Stimulated activated CD8-positive, alpha-beta memory T cell treated with anti-CD3 and anti-CD28 coated beads, Interleukin-2, amount 100 ng/mL, for 48 hours (primary cell): Measurements from ENCODE around the gene CFAP251.
"Not testable (repeated sequence)": the region's sequence is repeated elsewhere in the genome, so short reads cannot be mapped to it uniquely, and the experiment has no call there.

Source experiments
- DNase-seq, 2 donors: peaks; one replicate each; pipeline ENCODE4 v3.0.0-alpha.2; 2020; ENCODE audit warnings: low read depth in 2 of 2

CFAP251 gene

DNA sequence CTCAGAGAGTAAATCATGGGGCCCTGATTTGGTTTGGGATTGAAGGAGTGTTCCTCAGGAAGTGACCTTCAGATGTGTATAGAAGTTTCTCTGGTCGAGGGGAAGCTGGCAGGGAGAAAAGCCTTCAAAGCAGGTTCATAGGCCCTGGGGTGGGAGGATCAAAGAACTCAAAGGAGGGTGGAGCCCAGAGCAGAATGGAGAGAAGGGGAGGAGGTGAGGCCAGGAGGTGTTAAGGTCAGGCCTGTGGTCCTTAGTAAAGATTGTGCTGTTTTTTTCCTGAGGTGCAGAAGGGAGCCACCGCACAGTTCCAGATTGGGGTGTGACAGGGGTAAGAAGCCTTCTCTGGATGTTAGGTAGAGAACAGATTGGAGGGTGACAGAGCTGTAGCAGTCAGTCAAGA, 9.7 kb upstream of the CFAP251 start:
- no peak for DNase-seq

DNA sequence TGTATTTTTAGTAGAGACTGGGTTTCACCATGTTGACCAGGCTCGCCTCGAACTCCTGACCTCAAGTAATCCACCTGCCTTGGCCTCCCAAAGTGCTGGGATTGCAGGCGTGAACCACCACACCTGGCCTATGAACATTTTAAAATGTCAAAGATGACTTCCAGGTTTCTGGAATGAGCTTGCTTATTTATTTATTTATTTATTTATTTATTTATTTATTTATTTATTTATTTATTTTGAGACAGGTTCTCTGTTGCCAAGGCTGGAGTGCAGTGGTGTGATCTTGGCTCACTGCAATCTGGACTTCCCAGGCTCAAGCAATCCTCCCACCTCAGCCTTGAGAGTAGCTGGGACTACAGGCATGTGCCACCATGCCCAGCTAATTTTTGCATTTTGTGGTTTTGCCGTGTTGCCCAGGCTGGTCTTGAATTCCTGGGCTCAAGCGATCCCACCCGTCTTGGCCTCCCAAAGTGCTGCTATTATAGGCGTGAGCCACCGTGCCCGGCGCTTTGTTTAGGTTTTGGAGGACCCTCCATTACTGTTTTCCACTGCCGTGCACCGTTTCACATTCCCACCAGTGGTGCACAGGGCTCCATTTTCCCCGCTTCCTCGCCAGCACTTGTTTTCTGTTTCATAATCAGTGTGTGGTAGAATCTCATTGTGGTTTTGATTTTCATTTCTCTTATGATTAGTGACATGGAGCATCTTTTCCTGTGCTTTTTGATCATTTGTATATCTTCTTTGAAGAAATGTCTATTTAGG, 6.4 kb upstream of the CFAP251 start:
- DNase-seq: no peak

DNA sequence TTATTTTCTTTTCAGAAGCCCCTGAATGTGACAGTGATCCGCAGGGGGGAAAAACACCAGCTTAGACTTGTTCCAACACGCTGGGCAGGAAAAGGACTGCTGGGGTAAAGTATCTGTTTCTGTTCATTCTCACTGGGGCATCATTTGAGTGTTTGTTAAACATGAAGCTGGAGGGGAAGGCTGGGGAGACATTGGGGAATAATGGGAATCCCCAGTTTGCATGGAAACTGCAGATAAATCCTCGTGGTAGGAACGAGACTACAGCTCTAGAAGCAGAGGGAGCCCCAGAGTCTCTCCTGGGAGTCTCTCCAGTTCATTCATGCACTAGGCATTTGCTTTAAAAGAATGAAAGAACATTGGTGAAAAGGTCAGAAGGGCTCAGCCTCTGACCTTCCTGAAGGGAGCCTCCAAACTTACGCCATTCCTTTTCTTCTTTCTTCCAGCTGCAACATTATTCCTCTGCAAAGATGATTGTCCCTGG, 2.5 kb upstream of the CFAP251 start:
- DNase-seq: no peak

DNA sequence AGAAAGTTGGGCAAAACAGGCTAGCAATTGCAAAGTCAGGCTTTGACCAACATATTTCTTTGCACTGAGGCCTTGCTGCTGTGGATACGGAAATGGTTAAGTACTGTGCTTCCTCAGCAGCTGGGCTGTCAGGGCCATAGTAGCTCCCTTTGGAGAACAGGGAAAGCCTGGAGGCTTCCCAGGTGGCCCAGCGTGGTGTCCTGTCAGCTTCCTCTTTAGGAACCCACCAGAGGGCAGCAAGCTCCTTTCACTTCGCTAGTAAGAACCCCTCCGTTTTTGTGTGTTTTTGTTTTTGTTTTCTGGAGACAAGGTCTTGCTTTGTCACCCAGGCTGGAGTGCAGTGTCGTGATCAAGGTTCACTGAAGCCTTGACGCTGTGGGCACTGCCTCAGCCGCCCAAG, 1.7 kb upstream of the CFAP251 start:
- no peak for DNase-seq

DNA sequence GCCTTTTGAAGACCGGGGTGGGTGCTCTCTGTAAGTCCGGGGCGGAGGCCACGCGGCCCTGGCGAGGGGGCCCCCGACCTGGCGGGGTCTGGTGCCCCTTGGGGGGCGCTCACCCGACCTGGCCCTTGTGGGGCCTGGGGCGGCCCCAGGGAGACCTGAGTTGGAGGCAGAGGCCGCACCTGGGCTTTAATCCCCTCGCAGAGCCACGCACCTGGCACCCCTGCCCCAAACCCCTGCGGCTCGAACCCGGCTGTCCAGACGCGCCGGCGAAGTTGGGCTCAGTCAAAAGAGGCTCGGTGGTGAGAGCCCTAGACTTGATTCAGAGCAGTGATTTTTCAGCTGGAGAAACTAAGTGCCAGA, 267 bp downstream of the CFAP251 start:
- DNase-seq: no peak

DNA sequence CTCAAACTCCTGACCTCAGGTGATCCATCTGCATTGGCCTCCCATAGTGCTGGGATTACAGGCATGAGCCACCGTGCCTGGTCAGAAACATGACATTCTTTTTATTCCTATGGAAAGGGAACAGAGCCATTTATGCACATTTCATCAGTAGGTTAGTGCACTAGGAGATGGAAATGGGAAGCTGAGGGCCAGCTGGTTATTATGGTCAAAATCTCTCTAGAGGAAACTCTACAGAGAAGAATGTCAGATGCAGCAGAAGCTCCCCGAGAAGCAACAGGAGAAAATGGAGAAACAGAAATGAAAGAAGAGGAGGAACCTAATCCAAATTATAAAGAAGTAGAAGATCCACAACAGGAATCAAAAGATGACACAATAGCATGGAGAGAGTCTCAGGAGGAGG, 2.7 kb downstream of the CFAP251 start:
- no peak for DNase-seq

DNA sequence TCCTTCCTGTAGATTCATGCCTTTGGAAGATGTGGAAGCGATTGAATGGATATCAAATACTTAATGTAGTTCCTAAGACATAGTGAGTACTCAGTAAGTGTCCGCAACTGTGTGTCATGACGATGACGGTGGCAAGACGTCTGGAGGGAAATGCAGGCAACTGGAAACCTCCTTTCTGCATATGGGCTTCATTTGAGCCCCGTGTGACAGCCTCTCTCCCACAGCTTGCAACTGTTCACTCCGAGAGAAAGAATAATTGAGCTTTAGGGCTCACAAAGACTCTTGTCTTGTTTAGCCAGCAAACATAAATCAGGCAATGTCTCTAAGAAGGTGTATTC, 6.9 kb downstream of the CFAP251 start:
- no peak for DNase-seq

DNA sequence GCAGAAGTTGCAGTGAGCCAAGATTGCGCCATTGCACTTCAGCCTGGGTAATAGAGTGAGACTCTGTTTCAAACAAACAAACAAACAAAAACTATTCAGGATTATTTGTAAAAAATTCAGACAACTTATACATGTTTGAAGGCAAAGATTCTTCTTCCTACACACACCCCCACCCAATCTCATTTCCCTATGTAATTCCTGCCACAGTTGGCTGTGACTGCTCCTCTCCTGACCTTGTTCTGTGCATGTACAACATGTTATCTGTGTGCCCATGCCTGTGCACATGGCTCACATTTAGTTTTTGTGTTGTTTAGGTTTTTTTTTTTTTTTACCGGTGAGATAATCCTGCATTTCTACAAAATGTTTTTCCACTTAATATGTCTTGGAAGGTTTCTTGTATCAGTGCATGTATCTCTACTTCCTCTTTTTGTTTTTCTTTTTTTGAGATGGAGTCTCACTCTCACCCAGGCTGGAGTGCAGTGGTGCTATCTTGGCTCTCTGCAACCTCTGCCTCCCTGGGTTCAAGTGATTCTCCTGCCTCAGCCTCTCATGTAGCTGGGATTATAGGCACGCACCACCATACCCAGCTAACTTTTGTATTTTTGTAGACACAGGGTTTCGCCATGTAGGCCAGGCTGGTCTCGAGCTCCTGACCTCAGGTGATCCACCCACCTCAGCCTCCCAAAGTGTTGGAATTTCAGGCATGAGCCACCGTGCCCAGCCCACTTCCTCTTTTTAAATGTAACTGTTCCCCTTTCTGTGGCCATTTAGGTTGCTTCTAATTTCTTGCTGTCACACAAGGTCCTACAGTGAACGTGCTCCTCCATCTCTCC, 8.7 kb downstream of the CFAP251 start:
- no peak for DNase-seq

DNA sequence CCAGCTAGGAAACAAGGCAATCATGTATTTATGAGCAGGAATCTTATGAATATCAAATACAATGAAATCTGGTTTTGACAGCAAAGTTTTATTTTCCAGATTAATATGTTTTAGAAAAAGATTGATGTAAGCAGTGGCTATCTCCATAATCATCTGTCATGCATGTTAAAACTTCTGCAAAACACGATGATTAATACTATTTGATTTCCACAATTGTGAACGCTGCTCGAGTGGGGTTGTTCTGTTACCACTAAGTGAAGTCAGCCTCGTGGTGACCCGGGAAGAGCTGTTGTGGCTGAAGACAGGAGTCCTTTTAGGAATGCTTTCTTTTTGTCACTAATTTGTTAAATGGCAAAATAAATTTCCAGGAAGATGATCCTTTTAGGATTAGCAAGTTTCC, 9.4 kb downstream of the CFAP251 start:
- no peak for DNase-seq

DNA sequence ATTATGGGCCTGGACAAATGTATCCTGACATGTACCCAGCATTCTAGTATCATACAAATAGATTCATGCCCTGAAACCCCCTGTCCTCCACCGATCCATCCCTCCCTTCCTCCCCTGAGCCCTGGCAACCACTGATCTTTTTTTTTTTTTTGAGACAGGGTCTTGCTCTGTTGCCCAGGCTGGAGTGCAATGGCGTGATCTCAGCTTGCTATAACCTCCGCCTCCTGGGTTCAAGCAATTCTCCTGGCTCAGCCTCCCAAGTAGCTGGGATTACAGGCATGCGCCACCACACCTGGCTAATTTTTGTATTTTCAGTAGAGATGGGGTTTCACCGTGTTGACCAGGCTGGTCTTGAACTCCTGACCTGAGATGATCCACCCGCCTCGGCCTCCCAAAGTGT, 11.2 kb downstream of the CFAP251 start:
- DNase-seq: not testable (repeated sequence)

DNA sequence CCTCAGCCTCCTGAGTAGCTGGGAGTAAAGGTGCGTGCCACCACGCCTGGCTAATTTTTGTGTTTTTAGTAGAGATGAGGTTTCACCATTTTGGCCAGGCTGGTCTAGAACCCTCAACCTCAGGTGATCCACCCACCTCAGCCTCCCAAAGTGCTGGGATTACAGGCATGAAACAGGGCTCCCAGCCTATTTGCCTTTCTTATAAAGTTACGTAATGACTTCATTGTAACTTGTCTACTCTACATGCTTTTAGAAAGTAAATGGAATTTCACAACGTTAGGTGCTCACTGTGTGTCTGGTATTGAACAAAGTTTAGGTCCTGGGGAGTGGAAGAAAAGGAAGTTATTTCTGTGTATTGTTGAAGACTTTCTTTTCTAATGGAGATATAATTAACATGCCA, 12.5 kb downstream of the CFAP251 start:
- no peak for DNase-seq

DNA sequence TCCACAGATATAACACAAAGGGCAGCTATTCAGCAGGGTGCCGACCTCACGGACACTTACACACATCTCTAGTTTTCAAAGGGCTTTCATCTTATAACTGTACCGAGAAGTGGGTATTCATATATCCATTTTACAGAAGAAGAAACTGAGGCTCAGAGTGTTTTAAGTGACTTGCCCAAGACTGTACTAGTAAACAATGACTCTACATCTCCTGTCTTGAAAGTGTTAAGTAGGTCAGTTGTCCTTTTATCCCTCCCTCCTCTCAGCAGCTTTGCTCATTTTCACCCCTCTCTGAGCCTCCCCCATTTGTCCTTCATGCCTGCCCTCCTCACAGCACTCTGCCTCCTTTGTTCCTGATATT, 13.8 kb downstream of the CFAP251 start:
- DNase-seq: no peak

DNA sequence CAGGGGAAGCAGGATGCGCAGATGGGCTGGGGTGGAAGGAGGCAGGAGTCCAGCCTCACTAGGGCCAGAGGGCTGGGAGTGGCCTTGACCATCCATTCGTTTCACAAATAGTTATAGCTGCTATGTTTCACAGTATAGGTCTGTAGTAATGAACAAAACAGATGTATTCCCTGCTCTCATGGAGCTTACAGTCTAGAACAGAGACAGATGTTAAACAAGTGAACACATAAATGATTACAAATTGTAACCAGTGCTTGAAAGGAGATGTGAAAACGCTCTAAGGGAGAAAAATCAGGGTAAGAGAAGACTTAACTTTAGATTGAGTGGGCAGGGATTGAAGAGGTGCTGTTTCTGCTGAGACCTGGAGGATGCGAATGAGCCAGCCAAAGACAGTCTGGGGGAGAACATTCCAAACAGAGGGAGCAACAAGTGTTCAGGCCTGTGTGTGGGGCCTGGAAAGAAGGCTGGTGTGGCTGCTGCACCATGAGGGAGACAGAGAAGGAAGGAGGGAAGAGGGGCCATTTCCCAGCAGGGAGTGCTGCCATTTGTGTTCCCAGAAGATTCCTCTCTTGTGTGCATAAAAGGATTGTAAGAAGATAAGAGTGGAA, 14.6 kb downstream of the CFAP251 start:
- DNase-seq: no peak

DNA sequence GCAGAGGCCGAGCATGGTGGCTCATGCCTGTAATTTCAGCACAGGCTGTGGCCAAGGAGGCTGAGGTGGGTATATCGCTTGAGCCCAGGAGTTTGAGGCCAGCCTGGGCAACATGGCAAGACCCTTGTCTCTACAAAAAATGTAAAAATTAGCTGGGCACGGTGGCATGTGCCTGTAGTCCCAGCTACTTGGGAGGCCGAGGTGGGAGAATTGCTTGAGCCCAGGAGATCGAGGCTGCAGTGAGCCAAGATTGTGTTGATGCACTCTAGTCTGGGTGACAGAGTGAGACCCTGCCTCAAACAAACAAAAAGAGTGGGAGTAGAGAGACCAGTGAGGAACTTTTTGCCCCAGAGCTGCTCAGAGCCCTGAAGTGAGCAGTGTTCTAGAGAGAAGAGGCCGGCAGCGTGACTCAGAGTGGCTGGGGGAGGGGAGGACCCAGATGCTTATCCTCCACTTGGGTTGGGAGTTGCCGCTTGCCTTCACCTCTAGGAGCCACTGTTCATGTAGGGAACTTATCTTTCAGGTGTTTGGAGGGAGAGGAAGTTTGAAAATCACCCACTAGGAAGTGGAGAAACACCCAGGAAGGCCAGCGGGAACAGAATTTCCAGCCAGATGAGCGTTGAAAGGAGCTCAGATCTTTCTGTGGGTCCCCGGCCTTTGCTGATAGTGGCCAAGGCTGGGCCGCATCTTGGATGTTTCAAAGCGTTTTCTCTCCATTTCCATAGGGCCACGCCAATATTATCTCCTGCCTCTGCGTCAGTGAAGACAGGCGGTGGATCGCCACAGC, 15.3 kb downstream of the CFAP251 start:
- no peak for DNase-seq

DNA sequence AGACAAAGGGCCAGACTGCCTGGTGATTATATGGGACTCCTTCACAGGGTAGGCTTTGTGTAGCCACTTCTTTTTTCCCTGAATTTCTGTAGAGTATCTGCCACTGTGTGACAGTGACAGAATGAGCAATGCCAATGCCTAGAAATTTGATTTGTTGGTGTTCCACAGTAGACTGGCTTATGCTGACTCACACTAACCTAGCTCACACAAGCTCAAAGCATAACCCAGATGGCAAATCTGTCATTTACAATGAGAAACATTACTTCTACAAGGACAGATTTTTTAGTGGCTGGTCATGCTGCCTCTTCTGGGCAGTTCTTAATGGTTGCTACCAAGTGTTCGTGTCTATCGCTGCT, 15.9 kb downstream of the CFAP251 start:
- DNase-seq: no peak

DNA sequence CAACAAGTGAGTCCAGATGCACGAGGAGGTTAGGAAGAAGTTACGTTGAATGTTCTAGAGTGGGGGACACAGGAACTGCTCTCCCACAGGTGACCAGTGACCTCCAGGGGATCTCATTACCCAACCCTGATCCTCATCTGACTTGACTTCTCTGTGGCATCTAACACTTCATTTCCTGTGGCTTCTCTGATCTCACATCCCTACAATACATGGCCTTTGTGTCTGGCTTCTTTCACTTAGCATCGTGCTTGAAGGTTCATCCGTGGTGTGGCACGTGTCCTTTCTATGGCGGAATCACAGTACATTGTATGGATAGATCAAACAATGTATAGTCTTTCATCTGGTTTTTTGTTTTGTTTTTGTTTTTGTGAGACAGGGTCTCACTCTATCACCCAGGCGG, 19.3 kb downstream of the CFAP251 start:
- no peak for DNase-seq

DNA sequence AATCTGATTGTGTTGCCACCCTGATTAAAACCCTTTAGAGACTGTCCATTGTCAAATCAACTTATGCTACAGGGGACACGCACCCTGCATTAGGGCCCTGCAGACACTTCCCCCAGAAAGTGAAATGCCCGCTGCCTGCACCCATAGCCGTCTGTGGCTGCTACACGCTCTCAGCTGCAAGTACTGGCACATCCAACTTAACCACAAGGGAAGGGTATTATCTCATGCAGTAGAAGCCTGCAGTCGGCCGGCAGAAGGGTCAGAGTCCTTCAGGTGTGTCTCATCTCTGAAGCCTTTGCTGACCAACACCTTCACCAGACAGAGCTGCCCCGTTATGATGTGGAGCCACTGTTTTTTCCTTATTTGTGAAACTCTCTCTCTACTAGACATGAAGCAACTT, 20.8 kb downstream of the CFAP251 start:
- DNase-seq: no peak

DNA sequence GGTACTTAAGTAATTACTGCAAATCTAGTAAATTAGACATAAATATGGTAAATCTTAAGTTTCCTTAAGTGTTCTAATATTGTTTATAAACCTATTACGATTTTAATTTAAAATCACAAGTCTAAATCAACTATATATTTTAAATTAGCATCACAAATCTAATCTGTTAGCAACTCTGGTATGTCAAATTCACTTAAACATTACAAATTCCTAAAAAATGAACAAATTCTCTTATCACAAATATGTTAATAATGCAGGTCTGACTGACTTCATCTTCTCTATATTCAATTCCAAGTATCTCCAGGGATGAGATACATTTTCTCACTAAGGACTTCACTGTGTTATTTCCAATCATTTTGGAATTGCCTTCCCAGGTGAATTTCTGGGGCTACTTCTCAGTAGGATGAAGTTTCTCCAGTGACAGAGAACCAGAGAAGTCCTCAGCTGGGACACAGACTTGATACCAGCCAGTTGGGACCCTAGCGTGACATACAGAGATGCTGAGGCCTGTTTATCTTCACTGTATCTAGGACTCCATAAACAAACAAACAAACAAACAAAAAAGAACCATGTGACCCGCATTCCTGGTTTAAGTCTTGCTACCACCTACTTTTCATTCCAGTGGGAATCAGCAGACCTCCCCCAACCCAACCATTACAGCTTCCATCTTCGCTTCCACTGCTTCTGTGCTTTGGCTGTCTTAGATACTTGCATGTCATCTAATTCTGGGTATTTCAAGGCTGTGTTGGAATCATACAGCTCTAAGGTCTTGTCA, 21.8 kb downstream of the CFAP251 start:
- DNase-seq: no peak

DNA sequence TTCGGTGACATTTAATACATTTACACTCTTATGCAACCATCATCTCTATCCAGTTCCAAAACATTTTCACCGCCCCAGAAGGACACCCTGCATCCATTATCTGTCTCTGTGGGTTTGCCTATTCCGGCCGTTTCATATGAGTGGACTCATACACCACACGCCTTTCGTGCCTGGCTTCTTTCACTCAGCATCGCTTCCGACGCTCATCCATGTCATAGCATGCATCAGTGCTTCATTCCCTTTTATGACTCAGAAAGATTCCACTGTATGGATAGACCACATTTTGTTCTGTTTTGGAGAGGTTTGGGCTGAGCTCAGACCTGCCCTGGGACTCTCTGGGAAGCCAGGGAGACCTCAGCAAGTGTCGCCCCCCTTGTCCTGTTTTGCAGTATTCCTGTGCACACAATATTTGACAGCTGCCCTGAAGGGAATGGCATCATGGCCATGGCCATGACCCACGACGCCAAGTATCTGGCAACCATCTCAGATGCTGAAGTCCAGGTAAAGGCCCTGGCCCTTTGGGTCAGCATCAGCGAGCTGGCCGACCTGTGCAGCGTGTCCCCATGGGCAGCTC, 23.8 kb downstream of the CFAP251 start:
- no peak for DNase-seq

DNA sequence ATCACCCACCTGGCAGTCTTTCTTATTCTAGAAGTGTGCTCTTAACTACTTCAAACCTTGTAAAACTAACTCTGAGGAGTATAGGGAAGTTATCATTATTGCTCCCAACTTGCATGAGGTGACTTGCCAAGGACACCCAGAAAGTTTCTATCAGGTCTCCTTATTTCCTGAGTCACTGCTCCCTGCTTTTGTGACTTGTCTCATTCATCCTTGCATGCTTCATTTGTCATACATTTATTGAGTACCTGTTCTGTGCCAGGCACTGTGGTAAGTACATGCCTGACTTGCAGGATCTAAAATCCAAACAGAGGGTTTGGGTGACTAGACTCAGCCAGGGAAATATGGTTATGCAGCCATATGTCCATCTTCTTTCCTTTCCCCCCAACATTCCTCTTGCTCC, 25.5 kb downstream of the CFAP251 start:
- DNase-seq: no peak

DNA sequence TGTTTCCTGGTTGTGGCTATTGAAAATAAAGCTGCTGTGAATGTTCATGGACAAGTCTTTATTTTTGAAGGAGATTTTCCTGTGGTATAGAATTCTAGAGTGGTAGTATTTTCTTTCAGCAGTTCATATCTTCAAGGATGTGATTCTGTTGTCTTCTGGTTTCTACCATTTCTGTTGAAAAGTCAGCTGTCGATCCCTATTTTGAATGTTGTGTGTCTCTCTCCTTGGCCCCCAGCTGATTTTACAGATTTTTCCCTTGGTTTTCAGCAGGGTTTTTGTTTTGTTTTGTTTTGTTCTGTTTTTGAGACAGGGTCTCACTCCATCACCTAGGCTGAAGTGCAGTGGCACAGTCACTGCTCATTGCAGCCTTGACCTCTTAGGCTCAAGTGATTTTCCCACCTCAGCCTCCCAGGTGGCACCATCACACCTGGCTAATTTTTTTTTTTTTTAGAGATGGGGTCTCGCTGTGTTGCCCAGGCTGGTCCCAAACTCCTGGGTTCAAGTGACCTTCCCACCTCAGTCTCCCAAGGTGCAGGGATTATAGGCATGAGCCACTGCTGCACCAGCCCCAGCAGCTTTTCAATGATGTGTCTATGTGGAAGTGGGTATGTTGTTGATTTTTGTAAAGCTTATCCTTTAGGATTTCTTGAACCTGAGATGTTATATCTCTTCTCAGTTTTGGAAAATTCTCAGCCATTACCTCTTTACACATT, 28.1 kb downstream of the CFAP251 start:
- no peak for DNase-seq
